HG02973 (cell line): ENCODE measurements around the gene FGF14.

Experiments used
- ATAC-seq: cut with Tn5 transposase; IDR thresholded peaks from one replicate; pipeline ENCODE4 v1.9.1; 2021; ENCODE audit warnings: moderate library complexity; ENCODE audit not compliant: unreplicated experiment

The FGF14 gene

GRCh38 chr13:101829484-101829883 is 572.4 kb downstream of the FGF14 start:
- ATAC-seq, result no peak

GRCh38 chr13:101828119-101828518 is 573.7 kb downstream of the FGF14 start:
- ATAC-seq, result no peak

- no peak for ATAC-seq
Observed at GRCh38 chr13:101817898-101818297, 584.0 kb downstream of the FGF14 start.

- no peak for ATAC-seq
Observed at GRCh38 chr13:101811881-101812280, 590.0 kb downstream of the FGF14 start.

GRCh38 chr13:101811284-101811839 is 590.5 kb downstream of the FGF14 start:
- no peak for ATAC-seq

- no peak for ATAC-seq
Observed at GRCh38 chr13:101799196-101799595, 602.7 kb downstream of the FGF14 start.

- ATAC-seq, result no peak
Observed at GRCh38 chr13:101798437-101798836, 603.4 kb downstream of the FGF14 start.

- no peak for ATAC-seq
Observed at GRCh38 chr13:101795460-101795859, 606.4 kb downstream of the FGF14 start.

- ATAC-seq, result no peak
Observed at GRCh38 chr13:101795025-101795424, 606.8 kb downstream of the FGF14 start.

- no peak for ATAC-seq
Observed at GRCh38 chr13:101792189-101792588, 609.7 kb downstream of the FGF14 start.

- no peak for ATAC-seq
Observed at GRCh38 chr13:101785858-101786257, 616.0 kb downstream of the FGF14 start.

- no peak for ATAC-seq
Observed at GRCh38 chr13:101784313-101784712, 617.5 kb downstream of the FGF14 start.

GRCh38 chr13:101783554-101783953 is 618.3 kb downstream of the FGF14 start:
- ATAC-seq, result no peak

- ATAC-seq, result no peak
Observed at GRCh38 chr13:101780211-101780610, 621.6 kb downstream of the FGF14 start.

- no peak for ATAC-seq
Observed at GRCh38 chr13:101779147-101779546, 622.7 kb downstream of the FGF14 start.

GRCh38 chr13:101775267-101775666 is 626.6 kb downstream of the FGF14 start:
- no peak for ATAC-seq

GRCh38 chr13:101774393-101774792 is 627.5 kb downstream of the FGF14 start:
- no peak for ATAC-seq

GRCh38 chr13:101773062-101773461 is 628.8 kb downstream of the FGF14 start:
- no peak for ATAC-seq

GRCh38 chr13:101767131-101767530 is 634.7 kb downstream of the FGF14 start:
- ATAC-seq, result no peak

GRCh38 chr13:101763191-101763590 is 638.7 kb downstream of the FGF14 start:
- ATAC-seq, result no peak

GRCh38 chr13:101757446-101758039 is 644.3 kb downstream of the FGF14 start:
- ATAC-seq, result peak; percentile 97

- no peak for ATAC-seq
Observed at GRCh38 chr13:101755228-101755887, 646.5 kb downstream of the FGF14 start.

GRCh38 chr13:101752432-101752831 is 649.4 kb downstream of the FGF14 start:
- no peak for ATAC-seq
